GM10847 (cell line): ENCODE measurements around the gene ANKH.

ENCODE experiments used
- POLR2A ChIP-seq: IDR thresholded peaks from 2 replicates; pipeline ENCODE4 v1.6.1; 2011; ENCODE audit not compliant: insufficient read length; ENCODE audit errors: extremely low read depth

The ANKH gene

GRCh38 chr5:14749579-14750101 is 121.9 kb downstream of the ANKH start:
- no peak for TF ChIP-seq POLR2A

- TF ChIP-seq POLR2A = no peak
Measured at GRCh38 chr5:14748180-14748900, 123.2 kb downstream of the ANKH start.

DNA sequence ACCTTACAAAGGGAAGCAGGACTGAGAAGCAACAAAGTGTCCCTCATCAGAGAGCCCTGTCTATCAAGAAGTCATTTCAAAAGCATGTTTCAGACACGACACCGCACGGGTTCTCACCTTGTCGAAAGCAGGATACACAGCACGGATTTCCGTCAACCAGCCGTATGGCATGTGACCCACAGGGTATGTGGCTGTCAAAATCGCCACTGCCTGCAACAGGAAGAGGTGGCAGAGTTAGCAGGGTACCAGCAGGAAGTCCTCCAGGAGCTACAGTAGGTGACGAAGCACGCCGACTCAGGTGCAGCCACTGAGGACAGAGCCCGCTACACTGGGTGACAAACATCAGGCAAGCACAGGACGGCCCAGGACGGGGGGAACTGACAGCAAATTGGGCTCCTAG is 125.8 kb downstream of the ANKH start:
- TF ChIP-seq POLR2A = no peak

- TF ChIP-seq POLR2A = no peak
Measured at GRCh38 chr5:14745188-14745563, 126.4 kb downstream of the ANKH start.

GRCh38 chr5:14744296-14745187 is 127.0 kb downstream of the ANKH start:
- no peak for TF ChIP-seq POLR2A

DNA sequence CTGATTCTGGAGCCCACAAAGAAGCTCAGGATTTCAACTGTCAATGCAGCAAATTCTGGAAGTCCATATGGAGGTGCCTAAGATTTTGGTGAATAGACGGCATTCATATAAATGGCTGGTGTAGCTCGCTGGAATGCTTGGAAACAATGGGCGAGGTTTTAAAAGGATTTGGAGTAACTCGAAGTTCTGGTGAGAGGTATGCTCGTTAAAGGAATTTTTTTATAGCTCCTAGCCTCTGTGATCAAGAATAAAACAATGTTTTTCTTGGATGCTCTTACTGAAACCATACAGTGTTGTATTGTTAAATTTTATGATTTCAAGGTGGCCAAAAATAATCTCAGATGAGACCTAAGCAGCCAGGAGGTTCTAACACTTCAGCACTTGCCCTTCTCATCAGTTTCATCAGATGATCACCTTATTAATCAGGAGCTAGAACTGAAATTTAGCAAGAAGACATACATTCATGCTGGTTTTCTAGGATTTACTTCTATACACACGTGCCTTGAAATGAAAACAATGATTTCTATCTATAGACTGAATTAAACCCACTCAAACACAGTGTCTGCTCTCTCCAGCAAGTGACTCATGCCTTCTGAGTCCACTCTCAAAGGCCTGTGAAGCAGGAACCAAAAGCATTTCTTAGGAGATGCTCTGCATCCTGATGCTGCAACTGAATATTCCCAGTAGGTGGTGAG is 127.8 kb downstream of the ANKH start:
- no peak for TF ChIP-seq POLR2A

GRCh38 chr5:14742498-14742897 is 129.1 kb downstream of the ANKH start:
- TF ChIP-seq POLR2A = no peak

- TF ChIP-seq POLR2A = no peak
Measured at GRCh38 chr5:14741801-14742440, 129.7 kb downstream of the ANKH start.

GRCh38 chr5:14741131-14741530 is 130.4 kb downstream of the ANKH start:
- TF ChIP-seq POLR2A = no peak

- TF ChIP-seq POLR2A = no peak
Measured at GRCh38 chr5:14739981-14740380, 131.6 kb downstream of the ANKH start.

DNA sequence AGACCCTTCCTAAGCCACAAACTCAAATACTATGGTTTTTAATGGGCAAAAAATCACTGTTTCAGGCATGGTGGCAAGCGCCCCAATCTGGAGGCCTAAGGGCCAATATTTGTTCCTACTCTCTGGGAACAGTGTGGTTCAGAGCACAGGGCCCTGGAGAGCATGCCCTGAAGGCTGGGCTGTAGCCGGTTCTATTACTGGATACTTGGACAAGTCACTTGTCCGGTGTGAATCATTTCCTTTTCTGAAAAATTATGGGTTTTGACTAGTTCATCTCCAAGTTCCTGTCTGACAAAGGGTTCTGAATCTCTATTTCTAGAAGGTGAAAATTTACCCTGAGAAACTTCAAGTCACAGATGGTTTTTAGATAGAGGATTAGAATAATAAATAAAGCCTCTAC is 132.0 kb downstream of the ANKH start:
- no peak for TF ChIP-seq POLR2A

GRCh38 chr5:14738050-14738449 is 133.5 kb downstream of the ANKH start:
- no peak for TF ChIP-seq POLR2A

DNA sequence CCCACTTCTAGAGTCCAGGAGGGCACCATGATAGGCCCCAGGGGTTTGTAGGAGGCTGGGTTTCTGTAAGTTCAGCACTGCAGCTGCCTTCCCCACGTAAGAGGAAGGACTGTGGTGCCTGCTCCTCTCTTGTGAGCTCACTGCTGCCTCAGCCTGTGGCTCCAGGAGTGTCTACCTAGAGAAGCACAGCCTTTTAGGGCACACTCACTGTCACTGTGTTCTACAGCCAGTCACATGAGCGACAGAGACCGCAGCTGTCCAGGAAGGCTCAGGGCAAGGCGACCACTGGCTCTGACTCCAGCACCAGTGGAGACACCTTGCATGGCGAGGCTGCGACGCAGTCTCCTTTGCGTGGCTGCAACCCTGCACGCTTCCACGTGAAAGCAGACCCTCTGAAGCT is 134.3 kb downstream of the ANKH start:
- TF ChIP-seq POLR2A = no peak

- no peak for TF ChIP-seq POLR2A
Measured at GRCh38 chr5:14735944-14736343, 135.6 kb downstream of the ANKH start.

- TF ChIP-seq POLR2A = no peak
Measured at GRCh38 chr5:14734396-14734795, 137.2 kb downstream of the ANKH start.
